Rectal smooth muscle tissue (tissue), 1 donor: ENCODE results near the gene CDKL5.
"Not testable (repeated sequence)": the region's sequence is repeated elsewhere in the genome, so short reads cannot be mapped to it uniquely, and the experiment has no call there.

Experiments
- H3K27ac ChIP-seq: one replicate; pipeline ENCODE4 v1.7.0; 2013; ENCODE audit warnings: low read depth, low read length, inconsistent platforms
- H3K27me3 ChIP-seq: one replicate; pipeline ENCODE4 v1.7.0; 2013; ENCODE audit warnings: low read length; ENCODE audit not compliant: control insufficient read depth, insufficient read depth
- H3K36me3 ChIP-seq: one replicate; pipeline ENCODE4 v1.7.0; 2013; ENCODE audit warnings: low read length; ENCODE audit not compliant: control insufficient read depth, insufficient read depth
- H3K4me1 ChIP-seq: one replicate; pipeline ENCODE4 v1.7.0; 2013; ENCODE audit warnings: low read length; ENCODE audit not compliant: control insufficient read depth, insufficient read depth
- H3K4me3 ChIP-seq: one replicate; pipeline ENCODE4 v1.7.0; 2013; ENCODE audit warnings: low read length
- H3K9ac ChIP-seq: one replicate; pipeline ENCODE4 v1.7.0; 2013; ENCODE audit warnings: low read length

Gene CDKL5

DNA sequence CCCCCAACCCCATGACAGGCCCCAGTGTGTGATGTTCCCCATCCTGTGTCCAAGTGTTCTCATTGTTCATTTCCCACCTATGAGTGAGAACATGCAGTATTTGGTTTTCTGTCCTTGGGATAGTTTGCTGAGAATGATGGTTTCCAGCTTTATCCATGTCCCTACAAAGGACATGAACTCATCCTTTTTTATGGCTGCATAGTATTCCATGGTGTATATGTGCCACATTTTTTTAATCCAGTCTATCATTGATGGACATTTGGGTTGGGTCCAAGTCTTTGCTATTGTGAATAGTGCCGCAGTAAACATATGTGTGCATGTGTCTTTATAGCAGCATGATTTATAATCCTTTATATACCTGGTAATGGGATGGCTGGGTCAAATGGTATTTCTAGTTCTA is 163.9 kb downstream of the CDKL5 start:
- not testable (repeated sequence) for H3K36me3 ChIP-seq

DNA sequence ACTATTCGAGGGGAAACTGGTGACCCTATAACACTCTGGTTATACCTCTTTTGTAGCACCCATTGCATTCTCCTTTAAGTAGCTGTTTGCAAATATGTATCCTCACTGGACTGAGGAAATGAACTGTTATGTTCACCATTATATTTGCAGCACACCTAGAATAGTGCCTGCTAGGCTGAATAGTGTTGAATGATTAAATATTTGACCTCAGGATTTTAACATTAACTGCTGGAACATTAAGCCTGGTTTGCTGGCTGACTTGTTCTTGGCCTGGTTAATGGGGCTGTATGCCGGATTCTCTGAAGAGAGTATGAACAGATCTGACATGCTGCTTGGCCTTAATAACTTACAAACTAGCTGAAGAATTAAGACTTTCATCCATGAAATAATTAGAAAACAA is 166.4 kb downstream of the CDKL5 start:
- no peaks in the 10 kb centered on the region for H3K27me3 ChIP-seq
- H3K27ac ChIP-seq: no peak overlapping the region
- no peaks in the 10 kb centered on the region for H3K36me3 ChIP-seq
- H3K9ac ChIP-seq: no peak overlapping the region
- H3K4me1 ChIP-seq: no peaks in the 10 kb centered on the region
- no peak overlapping the region for H3K4me3 ChIP-seq

More for the DNA sequence above, 163.9 kb downstream of the CDKL5 start:
- H3K4me3 ChIP-seq, H3K27ac ChIP-seq, H3K4me1 ChIP-seq, H3K9ac ChIP-seq, H3K27me3 ChIP-seq: not testable (repeated sequence)

DNA sequence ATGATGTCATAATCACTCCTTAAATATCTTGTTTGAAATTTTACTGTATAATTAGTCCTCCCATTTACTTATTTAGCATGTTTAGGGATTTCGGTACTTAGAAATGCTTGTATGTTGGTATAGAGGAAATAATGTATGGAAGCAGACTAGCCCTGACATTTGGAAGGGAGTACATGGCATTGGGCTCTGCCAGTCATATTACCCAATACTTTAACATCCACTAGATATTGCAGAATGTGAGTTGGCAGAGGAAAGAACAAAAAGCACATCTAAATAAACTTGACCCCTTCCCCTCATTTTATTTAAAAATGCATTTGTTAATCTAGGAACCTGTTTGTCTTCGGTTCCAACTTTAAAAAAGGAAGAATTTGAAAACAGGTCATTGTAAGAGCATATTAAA is 168.7 kb downstream of the CDKL5 start:
- Histone ChIP-seq H3K4me1 (no peaks in the 10 kb centered on the region), H3K27me3 (no peaks in the 10 kb centered on the region), H3K27ac (no peak overlapping the region), H3K36me3 (no peaks in the 10 kb centered on the region), H3K4me3 (no peak overlapping the region), H3K9ac (no peak overlapping the region)

DNA sequence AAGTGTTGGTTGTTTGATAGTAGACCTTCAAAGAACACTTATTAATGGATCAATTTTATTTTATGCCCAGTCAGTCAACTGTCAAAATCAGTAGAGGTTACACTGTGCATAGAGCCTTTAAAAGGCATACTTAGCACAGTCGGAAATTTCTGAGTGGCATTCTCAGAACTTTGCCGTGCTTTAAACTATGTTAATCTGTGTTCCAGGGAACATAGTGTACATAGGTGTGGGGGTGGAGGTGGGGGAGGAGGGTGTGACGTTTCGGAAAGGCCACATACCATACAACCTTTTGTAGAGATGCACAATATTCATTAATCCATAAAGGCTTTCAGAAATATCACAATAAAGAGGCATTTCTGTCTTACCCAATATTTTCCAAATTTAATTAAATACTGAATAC is 170.7 kb downstream of the CDKL5 start:
- H3K4me1 ChIP-seq: no peaks in the 10 kb centered on the region
- H3K27me3 ChIP-seq: no peaks in the 10 kb centered on the region
- no peaks in the 10 kb centered on the region for H3K36me3 ChIP-seq
- H3K9ac ChIP-seq: no peak overlapping the region
- no peak overlapping the region for H3K4me3 ChIP-seq
- H3K27ac ChIP-seq: no peak overlapping the region

DNA sequence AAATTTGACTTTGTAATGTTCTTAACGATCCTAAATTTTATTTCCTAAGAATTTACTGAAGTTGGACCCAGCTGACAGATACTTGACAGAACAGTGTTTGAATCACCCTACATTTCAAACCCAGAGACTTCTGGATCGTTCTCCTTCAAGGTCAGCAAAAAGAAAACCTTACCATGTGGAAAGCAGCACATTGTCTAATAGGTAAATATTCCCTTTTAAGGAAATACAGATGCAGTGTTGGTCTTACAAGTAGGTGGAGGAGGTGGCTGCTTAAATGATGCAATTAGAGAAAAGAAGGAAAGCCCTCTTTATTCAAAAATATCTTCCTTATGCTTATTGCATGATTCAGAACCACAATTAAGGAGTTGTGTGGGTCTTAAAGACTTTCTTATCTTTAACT is 173.0 kb downstream of the CDKL5 start:
- no peak overlapping the region for H3K27ac ChIP-seq
- H3K4me3 ChIP-seq: no peak overlapping the region
- no peak overlapping the region for H3K9ac ChIP-seq

DNA sequence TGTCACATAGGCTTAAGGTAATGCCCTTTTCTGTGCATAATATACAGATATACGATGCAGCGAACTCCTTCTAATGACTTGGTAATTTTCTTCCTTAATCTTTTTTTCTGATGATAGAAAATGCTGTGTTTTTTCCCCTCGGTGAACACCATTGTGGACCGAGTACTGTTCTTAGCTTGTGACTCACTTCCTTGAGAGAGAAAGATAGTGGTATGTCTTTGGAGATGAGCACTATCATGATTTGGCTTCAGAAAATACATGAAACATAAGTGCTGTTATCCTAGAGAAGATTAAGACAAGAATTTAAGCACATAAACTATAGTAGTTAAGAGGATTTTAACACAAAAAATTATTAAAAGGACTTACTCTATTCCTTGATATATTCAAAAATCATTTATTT is 182.6 kb downstream of the CDKL5 start:
- no peaks in the 10 kb centered on the region for H3K4me1 ChIP-seq
- no peak overlapping the region for H3K9ac ChIP-seq
- H3K4me3 ChIP-seq: no peak overlapping the region
- no peaks in the 10 kb centered on the region for H3K36me3 ChIP-seq
- H3K27ac ChIP-seq: no peak overlapping the region
- no peaks in the 10 kb centered on the region for H3K27me3 ChIP-seq

More for the DNA sequence above, 173.0 kb downstream of the CDKL5 start:
- Histone ChIP-seq H3K36me3 (no peaks in the 10 kb centered on the region), H3K4me1 (no peaks in the 10 kb centered on the region), H3K27me3 (no peaks in the 10 kb centered on the region)

DNA sequence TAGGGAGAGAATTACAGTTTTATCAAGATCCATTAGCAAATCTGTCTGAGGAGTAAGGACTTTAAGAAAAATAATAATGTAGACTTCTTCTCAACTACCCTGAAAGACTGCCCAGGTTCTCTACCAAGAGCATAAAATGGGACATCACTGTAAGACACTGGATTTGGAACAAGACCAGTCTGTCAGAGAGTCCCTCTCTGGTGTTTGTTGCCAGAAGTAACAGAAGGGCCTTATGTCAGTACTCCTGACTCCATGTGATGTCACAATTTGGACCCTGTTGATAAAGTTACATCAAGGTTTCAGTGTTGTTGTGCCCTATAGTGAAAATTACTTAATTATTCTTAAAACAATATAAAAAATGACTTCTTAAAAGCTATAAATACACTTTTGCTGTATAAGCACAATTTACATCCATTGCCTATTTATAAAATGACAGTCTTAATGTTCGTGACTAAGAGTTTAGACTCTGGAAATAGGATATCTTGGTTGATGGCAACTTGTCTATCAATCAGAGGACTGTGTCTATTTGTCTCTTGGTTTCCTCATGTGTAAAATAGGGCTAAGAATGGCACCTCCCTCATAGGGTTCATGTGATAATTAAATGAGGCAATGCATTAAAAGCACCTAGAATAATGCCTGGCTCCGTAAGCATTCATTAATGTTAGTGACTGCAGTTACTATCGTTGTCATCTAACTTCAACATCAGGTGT is 188.7 kb downstream of the CDKL5 start:
- Histone ChIP-seq H3K9ac (no peak overlapping the region), H3K27me3 (no peaks in the 10 kb centered on the region), H3K4me3 (no peak overlapping the region), H3K27ac (no peak overlapping the region), H3K4me1 (no peaks in the 10 kb centered on the region), H3K36me3 (no peaks in the 10 kb centered on the region)

DNA sequence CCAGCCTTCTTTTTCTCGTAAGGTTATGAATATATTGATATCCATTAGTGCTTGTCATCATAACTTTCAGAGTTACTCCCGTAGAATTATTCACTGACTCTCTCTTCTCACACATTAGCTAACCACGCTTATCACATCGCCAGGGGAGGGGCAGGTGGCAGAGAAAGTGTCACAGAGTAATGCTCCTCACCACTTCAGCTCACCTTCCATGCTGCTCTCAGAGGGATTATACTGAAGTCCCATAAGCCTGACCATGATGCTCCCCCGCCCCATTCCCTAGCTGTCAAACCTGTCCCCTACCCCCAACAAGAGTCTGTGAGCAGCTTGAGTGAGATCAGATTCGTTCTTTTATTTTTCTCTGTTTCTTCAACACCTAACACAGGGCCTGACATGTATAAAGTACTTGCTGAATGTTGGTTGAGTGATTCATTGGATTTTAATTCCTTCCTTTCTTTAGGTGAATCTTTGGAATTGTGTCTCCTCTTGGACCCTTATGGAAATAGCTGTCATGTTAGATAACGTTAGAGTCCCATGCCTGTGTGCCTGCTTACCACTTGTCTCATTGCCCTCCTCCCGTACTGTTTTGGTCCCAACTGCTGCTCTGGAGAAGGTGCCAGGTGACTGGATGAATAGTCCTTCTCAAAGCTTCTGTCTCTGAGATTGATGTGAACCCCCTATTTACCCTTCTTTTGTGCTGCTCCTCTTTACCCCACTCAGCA is 191.4 kb downstream of the CDKL5 start:
- no peak overlapping the region for H3K27ac ChIP-seq
- H3K4me3 ChIP-seq: no peak overlapping the region
- H3K4me1 ChIP-seq: no peaks in the 10 kb centered on the region
- H3K27me3 ChIP-seq: no peaks in the 10 kb centered on the region
- H3K9ac ChIP-seq: no peak overlapping the region
- H3K36me3 ChIP-seq: no peaks in the 10 kb centered on the region

DNA sequence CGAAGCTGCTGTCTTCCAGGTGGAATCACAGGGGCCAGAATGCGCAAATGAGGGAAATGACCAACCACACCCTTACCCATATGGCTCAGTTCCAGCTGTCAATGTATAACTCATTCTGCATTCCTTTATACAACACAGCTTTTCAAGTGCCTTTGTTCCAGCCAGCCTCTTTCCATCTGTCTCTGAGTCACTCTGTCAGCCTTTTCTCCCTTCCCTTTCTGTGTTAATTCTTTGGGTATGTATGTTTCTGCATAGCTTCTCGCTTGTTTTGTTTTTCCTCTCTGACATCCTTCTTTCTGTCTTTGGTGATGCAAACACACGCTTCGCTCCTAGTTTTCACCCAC is 192.0 kb downstream of the CDKL5 start:
- Histone ChIP-seq H3K4me1 (no peaks in the 10 kb centered on the region), H3K4me3 (no peak overlapping the region), H3K27ac (no peak overlapping the region), H3K9ac (no peak overlapping the region), H3K36me3 (no peaks in the 10 kb centered on the region), H3K27me3 (no peaks in the 10 kb centered on the region)

DNA sequence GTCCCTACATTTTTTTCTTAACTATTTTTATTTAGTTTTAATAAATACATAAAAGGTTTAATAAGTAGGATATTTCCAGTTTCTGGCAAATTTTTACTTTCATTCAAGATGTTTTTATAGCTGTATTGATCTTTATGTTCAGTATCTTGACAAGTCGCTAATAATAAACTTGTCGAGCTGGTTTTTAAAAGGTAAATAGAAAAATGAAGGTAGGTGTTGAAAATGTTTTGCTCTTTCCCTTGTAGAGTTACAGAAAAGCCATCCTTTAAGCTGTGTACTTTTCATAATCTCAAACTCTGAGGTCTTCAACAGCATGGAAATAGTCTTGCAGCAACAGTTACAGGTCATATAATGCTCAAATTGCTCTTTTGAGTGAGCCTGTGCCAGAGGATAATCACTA is 193.9 kb downstream of the CDKL5 start:
- Histone ChIP-seq H3K9ac (no peak overlapping the region), H3K27ac (no peak overlapping the region)

DNA sequence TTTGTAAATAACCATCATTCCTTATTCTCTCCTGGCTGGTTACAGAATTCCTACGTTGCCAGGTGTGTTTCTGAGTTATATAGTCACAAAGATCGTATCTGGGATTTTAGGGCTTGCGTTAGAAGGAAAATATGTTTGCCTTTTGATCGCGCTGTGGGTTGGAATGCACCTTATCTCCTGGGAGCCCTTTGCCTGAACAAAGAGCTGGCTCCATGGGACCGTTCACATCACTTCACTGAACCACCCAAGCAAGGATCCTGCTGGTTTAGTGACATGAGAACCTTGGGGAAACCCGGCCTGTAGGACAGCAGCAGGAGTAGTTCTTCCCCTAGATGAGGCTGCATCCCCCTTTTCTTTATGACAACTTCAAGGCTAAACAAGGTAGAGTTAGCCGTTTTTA is 194.9 kb downstream of the CDKL5 start:
- H3K4me1 ChIP-seq: no peaks in the 10 kb centered on the region
- no peak overlapping the region for H3K27ac ChIP-seq
- peaks cover 2% of the 10 kb centered on the region for H3K36me3 ChIP-seq
- H3K9ac ChIP-seq: no peak overlapping the region
- H3K4me3 ChIP-seq: no peak overlapping the region
- H3K27me3 ChIP-seq: no peaks in the 10 kb centered on the region

More for the DNA sequence above, 193.9 kb downstream of the CDKL5 start:
- Histone ChIP-seq H3K4me3 (no peak overlapping the region), H3K27me3 (no peaks in the 10 kb centered on the region), H3K4me1 (no peaks in the 10 kb centered on the region), H3K36me3 (no peaks in the 10 kb centered on the region)

DNA sequence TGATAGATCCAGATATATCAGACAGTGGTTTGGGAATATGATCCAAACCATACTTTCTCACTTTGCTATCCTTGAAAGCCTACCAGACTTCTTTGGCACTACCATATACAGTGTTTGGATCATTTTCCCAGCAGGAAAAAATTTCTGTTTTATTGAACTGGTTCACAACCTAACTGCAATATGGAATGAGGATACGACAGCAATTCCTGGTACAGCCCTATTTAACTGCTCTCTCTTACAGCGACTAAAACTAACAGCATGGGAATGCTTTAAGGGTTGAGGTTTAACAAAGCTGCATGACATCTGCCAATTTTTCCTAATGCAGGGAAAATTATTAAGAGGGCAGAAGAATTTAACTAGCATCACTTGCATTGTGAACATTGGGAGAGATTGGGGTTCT is 199.2 kb downstream of the CDKL5 start:
- Histone ChIP-seq H3K36me3 (peaks cover 3% of the 10 kb centered on the region), H3K4me3 (no peak overlapping the region), H3K27ac (no peak overlapping the region), H3K27me3 (no peaks in the 10 kb centered on the region), H3K4me1 (no peaks in the 10 kb centered on the region), H3K9ac (no peak overlapping the region)

DNA sequence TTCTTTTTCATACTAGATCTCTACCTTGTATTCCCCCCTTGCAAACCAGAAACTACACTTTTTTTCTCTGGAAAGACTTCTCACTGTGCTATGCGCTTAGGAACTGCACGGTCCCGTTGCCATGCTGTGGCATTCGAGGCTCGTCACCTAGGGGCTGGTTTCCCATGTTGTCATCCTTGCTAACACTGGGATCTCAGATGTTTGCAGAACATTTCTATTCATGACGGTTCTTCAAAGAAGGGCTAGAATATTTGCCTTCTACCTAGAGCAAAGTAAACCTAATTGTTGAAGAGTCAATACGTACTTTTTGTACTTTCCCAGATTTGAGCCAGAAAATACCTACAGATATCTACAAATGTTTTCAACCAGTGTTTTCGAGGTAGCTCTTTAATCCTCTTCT is 205.5 kb downstream of the CDKL5 start:
- Histone ChIP-seq H3K27me3 (no peaks in the 10 kb centered on the region), H3K4me3 (no peak overlapping the region), H3K4me1 (no peaks in the 10 kb centered on the region), H3K9ac (no peak overlapping the region), H3K36me3 (no peaks in the 10 kb centered on the region), H3K27ac (no peak overlapping the region)
